ENCODE measurements around the gene TRERF1. TPM values are rescaled to one million over a fixed set of nuclear protein-coding genes. Genes with fewer than 3 reads are reported as not detected.

Gene TRERF1
- total and polyA plus RNA-seq, 2 of the 4 experiments (the other 2 are of a cell fraction), result 6.3 to 9.9 TPM

GRCh38 chr6:42315259-42315990, 136.3 kb downstream of the TRERF1 start:
- in situ Hi-C loops (cut with MboI; ENCODE audit: low sequenced_read_pairs), result no loop called here

More at GRCh38 chr6:42315259-42315990, 136.3 kb downstream of the TRERF1 start:
- WGBS, 2 experiments (ENCODE audit: extremely low coverage in 2 of 2, insufficient read length in 1 of 2), result no CpG with 5 or more reads among the region's 10 CpGs
- H2AK9ac ChIP-seq (replicated peaks; ENCODE audit: low read depth, low read length, poor library complexity), result peak overlapping the region; percentile 86
- intact Hi-C loops (cut with micrococcal nuclease), result loop anchor here (2.0 kb wide), 1 partner anchor 137 kb away; no protein-coding TSS in a partner anchor
- no peaks in the 10 kb centered on the region for H3K27me3 ChIP-seq (ENCODE audit: control insufficient read depth, insufficient read depth, low read length)
- peaks cover 41% of the 10 kb centered on the region for H3K4me1 ChIP-seq (ENCODE audit: control insufficient read depth, insufficient read depth, low read length)
- H3K27ac ChIP-seq (ENCODE audit: insufficient read depth, low read length), result peak overlapping the region; percentile 93
- H4K91ac ChIP-seq (ENCODE audit: insufficient read depth, low read depth, low read length), result peak overlapping the region; percentile 97
- H3K4me3 ChIP-seq (ENCODE audit: insufficient read depth, low read depth, low read length), result no peak overlapping the region
- peak overlapping the region; percentile 52 for H2AFZ ChIP-seq (replicated peaks; ENCODE audit: low read length, poor library complexity)
- peak; percentile 2; the same call in 1 of the 2 replicates for ATAC-seq (ENCODE audit: low read depth)
- H3K36me3 ChIP-seq (ENCODE audit: control insufficient read depth, insufficient read depth, low read length), result no peaks in the 10 kb centered on the region
- H3K79me1 ChIP-seq (ENCODE audit: low read depth in 1 of 2, low read length in 2 of 2), result peaks cover 35 to 81% of the 10 kb centered on the region in 2 experiments
- ChIA-PET CTCF (no interaction called here), POLR2A (ENCODE audit: unreplicated experiment) (no interaction called here)
- peaks cover 3% of the 10 kb centered on the region; the same call in 1 of the 2 replicates for H4K20me1 ChIP-seq (ENCODE audit: insufficient read depth, low read length)
- H3K56ac ChIP-seq (ENCODE audit: extremely low read depth, insufficient read depth, low read length), result peak overlapping the region; percentile 83
- peak overlapping the region; percentile 98 for H4K5ac ChIP-seq (ENCODE audit: low read depth, low read length)
- peak overlapping the region; percentile 98 for H3K14ac ChIP-seq (replicated peaks; ENCODE audit: low read depth, low read length)
- H3K9me1 ChIP-seq (ENCODE audit: insufficient read depth, low read length), result peaks cover 47% of the 10 kb centered on the region
- BruUV-seq (replicated peaks), result no TSS peak
- H2AK5ac ChIP-seq (ENCODE audit: low read depth, low read length), result peak overlapping the region; percentile 99
- H3K9ac ChIP-seq (ENCODE audit: low read depth, low read length), result peak overlapping the region; percentile 16
- H3K9me3 ChIP-seq (ENCODE audit: control insufficient read depth, insufficient read depth, low read length), result no peaks in the 10 kb centered on the region
- H4K8ac ChIP-seq (ENCODE audit: low read depth in 2 of 2, low read length in 2 of 2), result peak overlapping the region; percentile 89 to 94
- DNase-seq, result no peak
- H3K4ac ChIP-seq (ENCODE audit: low read depth, low read length), result peak overlapping the region; percentile 100
- peak overlapping the region; percentile 99 for H3K18ac ChIP-seq (ENCODE audit: low read depth, low read length)
- dilution Hi-C loops (cut with HindIII; ENCODE audit: low sequenced_read_pairs, unreplicated experiment), result no loop called here
- peak overlapping the region; percentile 63 for H3K4me2 ChIP-seq (ENCODE audit: low read depth, low read length)
- H2BK120ac ChIP-seq (ENCODE audit: low read depth, low read length), result peak overlapping the region; percentile 98
- TF ChIP-seq POLR2A (IDR thresholded peaks at IDR 0.05; ENCODE audit: low read depth, low read length) (no peak), FOS (IDR thresholded peaks at IDR 0.05; ENCODE audit: low read depth, low read length) (no peak), MAFK (IDR thresholded peaks at IDR 0.05; ENCODE audit: low read depth, low read length) (no peak), SMC3 (IDR thresholded peaks at IDR 0.05; ENCODE audit: low read depth, low read length) (no peak), CTCF (conservative IDR thresholded peaks at IDR 0.05; ENCODE audit: low read depth, low read length) (no peak), CEBPB (IDR thresholded peaks at IDR 0.05; ENCODE audit: low read depth, low read length) (no peak), MXI1 (IDR thresholded peaks at IDR 0.05; ENCODE audit: borderline replicate concordance, low read depth, low read length) (no peak)
- TF ChIP-seq, protein P1, sequence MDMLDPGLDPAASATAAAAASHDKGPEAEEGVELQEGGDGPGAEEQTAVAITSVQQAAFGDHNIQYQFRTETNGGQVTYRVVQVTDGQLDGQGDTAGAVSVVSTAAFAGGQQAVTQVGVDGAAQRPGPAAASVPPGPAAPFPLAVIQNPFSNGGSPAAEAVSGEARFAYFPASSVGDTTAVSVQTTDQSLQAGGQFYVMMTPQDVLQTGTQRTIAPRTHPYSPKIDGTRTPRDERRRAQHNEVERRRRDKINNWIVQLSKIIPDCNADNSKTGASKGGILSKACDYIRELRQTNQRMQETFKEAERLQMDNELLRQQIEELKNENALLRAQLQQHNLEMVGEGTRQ (IDR thresholded peaks at IDR 0.05; ENCODE audit: low read depth, low read length), result no peak
- peak overlapping the region; percentile 95 for H2BK20ac ChIP-seq (ENCODE audit: low read depth, low read length)
- peak overlapping the region; percentile 100; the same call in 2 of the 3 replicates for H2BK15ac ChIP-seq (ENCODE audit: low read depth, low read length)
- H2BK5ac ChIP-seq (ENCODE audit: low read depth, low read length, poor library complexity, severe bottlenecking), result peak overlapping the region; percentile 93
- peak overlapping the region; percentile 89 for H3K23ac ChIP-seq (ENCODE audit: low read depth, low read length)

Data from IMR-90 (cell line).